Measurements from ENCODE around the gene RAG1.

RAG1 gene

DNA sequence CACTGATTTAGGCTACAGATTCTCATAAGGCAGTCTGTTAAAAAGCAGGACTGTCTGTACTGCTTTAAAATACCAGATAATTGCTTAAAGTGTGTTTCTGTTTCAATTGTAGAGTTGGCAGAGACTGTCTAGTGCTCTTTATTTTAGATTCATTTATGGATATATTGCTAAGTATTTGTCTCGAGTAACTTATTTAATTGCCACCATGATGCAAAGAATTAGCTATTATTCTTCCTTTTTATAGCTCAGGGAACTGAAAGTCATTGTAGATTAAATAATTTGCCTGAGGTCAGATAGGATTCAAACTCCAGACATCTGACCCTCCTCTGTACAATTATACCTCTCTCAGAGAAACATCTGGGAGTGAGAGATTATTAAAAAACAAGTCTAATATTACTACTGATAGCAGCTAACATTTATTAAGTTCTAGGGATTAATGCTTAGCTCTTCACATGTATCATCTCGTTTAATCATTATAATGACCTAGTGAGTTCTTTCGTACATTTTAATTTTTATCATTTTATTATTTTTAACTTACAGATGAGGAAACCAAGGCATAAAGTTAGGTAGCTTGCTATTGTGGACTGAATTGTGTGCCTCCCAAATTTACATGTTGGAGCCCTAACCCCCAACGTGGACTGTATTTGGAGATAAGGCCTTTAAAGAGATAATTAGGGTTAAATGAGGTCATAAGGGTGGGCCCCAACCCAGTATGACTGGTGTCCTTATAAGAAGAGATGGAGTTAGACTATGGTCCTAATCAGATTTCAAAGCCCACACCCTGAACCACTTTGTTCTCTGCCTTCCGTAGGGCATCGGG, 49.9 kb downstream of the RAG1 start:
- FAIRE-seq: no peak
- TF ChIP-seq, protein P1, sequence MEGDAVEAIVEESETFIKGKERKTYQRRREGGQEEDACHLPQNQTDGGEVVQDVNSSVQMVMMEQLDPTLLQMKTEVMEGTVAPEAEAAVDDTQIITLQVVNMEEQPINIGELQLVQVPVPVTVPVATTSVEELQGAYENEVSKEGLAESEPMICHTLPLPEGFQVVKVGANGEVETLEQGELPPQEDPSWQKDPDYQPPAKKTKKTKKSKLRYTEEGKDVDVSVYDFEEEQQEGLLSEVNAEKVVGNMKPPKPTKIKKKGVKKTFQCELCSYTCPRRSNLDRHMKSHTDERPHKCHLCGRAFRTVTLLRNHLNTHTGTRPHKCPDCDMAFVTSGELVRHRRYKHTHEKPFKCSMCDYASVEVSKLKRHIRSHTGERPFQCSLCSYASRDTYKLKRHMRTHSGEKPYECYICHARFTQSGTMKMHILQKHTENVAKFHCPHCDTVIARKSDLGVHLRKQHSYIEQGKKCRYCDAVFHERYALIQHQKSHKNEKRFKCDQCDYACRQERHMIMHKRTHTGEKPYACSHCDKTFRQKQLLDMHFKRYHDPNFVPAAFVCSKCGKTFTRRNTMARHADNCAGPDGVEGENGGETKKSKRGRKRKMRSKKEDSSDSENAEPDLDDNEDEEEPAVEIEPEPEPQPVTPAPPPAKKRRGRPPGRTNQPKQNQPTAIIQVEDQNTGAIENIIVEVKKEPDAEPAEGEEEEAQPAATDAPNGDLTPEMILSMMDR (IDR thresholded peaks at IDR 0.05; ENCODE audit: insufficient read depth, missing control alignments): no peak
- DNase-seq (ENCODE audit: insufficient read length, low spot score): no peak

DNA sequence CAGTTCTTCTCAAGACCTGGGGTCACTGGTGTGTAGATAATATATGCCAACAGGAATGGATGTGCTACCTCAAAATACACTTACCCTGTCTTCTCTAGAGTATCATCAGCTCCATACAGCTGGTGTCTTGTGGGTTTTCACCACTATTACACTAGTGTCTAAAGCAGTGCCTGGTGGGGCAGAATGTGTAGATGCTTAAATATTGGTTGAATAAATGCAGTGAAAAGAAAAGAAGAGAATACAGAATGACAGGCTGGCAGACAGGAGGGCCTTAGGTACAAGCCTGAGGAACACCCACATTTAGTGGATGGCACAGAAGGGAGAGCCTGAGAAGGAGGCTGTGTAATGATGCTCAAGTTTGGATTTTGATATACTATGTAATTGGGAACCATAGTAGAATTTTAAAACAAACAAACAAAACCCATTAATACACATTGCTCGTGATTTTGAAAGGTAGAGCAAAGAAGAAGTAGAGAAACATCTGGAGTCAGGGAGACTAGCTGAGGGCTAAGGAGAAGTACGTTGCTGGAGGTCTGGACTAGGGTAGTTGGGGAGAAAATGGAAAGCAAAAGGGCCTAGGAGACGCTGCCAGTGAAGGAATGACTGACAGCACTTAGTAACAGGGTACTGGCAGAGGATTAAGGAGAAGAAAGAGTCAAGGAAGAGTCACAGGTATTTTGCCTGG, 50.7 kb downstream of the RAG1 start:
- TF ChIP-seq, protein P1 (IDR thresholded peaks at IDR 0.05; ENCODE audit: insufficient read depth, missing control alignments): no peak
- DNase-seq (ENCODE audit: insufficient read length, low spot score) (no peak), FAIRE-seq (no peak)

DNA sequence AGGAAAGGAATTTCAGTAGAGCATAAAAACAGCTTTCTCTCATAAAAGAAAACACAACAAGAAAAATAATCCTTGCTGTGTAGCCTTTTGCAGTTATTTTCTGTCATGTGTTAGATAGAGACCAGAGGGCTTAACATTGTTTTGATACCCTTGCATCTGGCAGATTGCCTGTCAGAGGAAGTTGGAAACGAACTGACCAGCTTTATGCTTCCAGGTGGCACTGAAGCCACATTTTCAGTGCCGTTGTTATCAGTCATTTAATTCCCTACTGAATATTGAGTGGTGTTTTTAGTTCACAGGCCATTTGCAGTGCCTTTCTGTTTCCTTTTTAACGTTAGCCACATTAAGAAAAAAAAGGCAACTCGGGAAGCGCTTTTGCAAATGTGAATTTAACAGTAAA, 51.7 kb downstream of the RAG1 start:
- DNase-seq (ENCODE audit: insufficient read length, low spot score) (no peak), FAIRE-seq (no peak)
- TF ChIP-seq, protein P1 (IDR thresholded peaks at IDR 0.05; ENCODE audit: insufficient read depth, missing control alignments): no peak

DNA sequence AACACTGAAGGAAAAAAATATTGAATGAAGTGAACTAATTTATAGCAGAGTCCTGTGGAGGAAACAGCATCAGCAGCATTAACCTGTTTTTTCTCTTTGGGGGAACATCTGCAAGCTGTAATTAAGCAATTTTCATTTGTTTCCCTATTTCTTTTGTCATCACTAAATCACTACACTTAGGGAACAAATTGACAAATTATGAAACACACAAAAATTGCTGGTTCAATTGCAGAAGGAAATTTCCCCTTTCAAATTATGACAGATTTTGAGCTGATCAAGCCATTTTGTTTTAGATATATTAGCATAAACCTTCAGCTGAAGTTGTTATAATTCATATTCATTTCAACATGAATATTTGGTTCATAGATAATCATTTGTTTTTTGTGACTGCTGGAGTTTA, 52.4 kb downstream of the RAG1 start:
- DNase-seq (ENCODE audit: insufficient read length, low spot score) (no peak), FAIRE-seq (peak; percentile 87)
- TF ChIP-seq, protein P1 (IDR thresholded peaks at IDR 0.05; ENCODE audit: insufficient read depth, missing control alignments): no peak

DNA sequence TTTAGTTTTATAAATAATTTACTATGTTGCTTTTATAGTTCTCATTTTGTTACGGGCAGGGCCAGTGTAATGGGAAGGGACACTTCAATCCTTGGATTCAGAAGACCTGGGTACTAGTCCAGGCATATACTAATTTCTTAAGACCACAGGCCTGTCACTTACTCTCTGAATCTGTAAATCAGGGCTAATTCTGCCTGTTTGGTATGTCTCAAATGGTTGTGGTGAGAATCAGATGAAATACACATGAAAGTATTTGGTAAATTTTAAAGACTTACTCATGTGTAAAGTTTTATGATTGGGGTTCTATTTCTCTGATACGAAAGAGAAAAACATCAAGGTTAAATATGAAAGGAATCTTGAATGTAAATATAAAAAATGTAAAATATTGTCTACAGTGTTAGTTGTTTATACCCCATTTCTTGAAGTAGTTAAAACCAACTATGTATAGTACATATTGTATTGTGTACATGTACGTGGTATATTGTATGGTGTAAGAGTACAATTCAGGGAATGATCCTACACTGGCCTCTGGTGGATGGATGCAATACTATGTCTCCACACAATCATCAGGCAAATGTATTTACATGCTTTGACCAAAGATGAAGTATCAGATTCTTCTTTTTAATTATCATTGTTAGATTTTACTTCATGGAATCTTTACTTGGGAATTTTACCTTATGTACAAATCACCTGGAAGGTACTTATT, 54.8 kb downstream of the RAG1 start:
- FAIRE-seq (peak; percentile 89), DNase-seq (ENCODE audit: insufficient read length, low spot score) (no peak)
- TF ChIP-seq, protein P1 (IDR thresholded peaks at IDR 0.05; ENCODE audit: insufficient read depth, missing control alignments): peak; percentile 74

DNA sequence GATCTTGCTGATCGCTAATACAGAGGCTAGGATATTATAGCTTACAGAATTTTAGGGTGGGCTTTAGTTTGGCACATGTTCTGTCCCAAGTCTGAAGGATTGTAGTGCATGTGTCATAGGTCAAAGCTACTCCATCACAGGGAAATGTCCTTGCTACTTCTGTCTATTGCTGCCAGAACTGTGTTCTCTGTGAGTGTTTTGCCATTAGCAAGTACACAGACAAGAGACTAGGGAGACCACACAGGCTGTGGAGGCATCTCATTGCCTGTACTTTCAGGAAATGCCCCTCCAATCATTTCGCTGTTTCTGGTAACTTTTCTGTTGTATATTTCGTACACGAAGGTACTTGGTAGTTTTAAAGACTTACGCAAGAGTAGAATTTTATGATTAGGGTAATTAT, 55.7 kb downstream of the RAG1 start:
- FAIRE-seq: no peak
- TF ChIP-seq, protein P1 (IDR thresholded peaks at IDR 0.05; ENCODE audit: insufficient read depth, missing control alignments): no peak
- no peak for DNase-seq (ENCODE audit: insufficient read length, low spot score)
